Right renal cortex interstitium (tissue), 3 donors: Measurements from ENCODE around the gene GLYR1. TPM values are rescaled to one million over a fixed set of nuclear protein-coding genes. Genes with fewer than 3 reads are reported as not detected.

Source experiments
- DNase-seq, 3 donors: peaks; one replicate each; pipeline ENCODE4 v3.0.0-alpha.2; 2013; ENCODE audit warnings: low read depth in 3 of 3, low spot score in 2 of 3
- polyA plus RNA-seq, 3 donors: library from polyadenylated mRNA; unstranded; fragments of 120-200 nt; gene quantifications; one replicate each; pipeline ENCODE4 v1.2.1, GENCODE V29; 2013; ENCODE audit not compliant: insufficient read length in 3 of 3

The GLYR1 gene
- polyA plus RNA-seq, 3 donors: 130 to 138 (median 134) TPM

DNA sequence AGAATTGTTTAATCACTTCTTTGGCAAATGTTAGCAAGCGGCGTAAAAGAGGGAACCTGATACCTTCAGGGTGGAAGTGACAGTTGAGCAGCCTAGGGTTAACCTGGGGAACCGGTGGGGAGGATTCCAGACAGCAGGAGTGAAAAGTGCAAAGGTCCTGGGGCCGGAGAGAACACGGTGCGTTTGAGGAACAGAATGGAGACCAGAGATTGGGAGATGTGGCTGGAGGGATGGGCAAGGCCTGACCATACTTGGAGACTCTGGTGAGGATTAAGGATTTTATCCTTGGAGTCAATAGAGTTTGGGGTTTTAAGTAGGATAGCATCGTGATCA is 77.8 kb downstream of the GLYR1 start:
- no peak for DNase-seq

DNA sequence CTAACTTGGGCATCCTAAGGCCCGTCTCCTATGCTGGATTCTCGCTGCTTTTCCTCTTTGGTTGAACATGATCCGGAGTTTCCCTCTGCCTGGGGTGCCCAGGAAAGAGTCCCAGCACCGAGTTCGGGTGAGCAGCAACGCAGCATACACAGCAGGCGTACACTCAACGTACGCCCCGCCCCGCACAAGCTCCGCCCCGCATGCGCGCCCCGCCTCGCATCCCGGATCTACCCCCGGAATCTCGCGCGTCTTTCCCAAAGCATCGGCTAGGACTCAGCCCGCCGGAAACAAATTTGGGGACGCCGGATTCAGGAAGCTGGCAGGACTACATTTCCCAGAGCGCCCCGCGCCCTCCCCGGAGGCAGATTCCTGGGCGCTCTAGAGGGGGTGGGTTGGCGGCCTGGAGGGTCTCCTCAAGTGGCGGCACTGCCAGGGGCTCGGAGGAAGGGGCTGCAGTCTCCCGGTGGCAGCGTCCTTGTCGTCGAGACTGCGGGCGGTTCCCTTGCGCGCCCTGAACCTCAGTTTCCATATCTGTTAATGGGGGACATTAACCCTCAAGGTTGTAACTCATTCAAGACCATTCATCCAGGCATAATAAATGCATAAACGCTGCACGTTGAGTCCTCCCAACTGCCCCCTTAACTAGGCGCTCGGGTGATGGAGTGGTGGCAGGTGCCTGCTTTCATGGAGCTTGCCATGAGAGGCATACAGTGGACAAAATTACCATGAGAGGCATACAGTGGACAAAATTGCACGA is 78.4 kb downstream of the GLYR1 start:
- DNase-seq: peak; percentile 84 to 93 (median 85)

DNA sequence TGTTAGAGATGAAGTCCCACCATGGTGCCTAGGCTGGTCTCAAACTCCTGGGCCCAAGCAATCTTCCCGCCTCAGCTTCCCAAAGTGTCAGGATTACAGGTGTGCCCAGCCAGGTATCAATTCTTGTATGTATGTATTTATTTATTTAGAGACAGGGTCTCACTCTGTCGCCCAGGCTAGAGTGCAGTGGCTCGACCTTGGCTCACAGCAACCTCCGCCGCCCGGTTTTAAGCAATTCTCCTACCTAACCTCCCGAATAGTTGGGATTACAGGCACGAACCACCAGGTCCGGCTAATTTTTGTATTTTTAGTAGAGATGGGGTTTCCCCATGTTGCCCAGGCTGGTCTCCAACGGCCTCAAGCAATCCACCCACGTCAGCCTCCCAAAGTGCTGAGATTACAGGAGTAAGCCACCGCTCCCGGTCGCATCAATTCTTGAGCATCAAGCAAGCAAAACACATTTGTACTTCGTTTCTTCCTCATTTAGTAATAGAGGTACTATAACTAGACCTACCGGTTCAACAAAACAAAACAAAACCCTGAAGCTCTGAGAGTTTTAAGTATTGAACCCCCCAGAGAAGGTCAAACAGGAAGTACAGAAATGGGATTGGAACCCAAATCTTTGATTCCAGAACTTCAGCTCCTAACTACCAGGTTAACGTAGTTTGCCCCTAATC is 79.1 kb downstream of the GLYR1 start:
- no peak for DNase-seq

DNA sequence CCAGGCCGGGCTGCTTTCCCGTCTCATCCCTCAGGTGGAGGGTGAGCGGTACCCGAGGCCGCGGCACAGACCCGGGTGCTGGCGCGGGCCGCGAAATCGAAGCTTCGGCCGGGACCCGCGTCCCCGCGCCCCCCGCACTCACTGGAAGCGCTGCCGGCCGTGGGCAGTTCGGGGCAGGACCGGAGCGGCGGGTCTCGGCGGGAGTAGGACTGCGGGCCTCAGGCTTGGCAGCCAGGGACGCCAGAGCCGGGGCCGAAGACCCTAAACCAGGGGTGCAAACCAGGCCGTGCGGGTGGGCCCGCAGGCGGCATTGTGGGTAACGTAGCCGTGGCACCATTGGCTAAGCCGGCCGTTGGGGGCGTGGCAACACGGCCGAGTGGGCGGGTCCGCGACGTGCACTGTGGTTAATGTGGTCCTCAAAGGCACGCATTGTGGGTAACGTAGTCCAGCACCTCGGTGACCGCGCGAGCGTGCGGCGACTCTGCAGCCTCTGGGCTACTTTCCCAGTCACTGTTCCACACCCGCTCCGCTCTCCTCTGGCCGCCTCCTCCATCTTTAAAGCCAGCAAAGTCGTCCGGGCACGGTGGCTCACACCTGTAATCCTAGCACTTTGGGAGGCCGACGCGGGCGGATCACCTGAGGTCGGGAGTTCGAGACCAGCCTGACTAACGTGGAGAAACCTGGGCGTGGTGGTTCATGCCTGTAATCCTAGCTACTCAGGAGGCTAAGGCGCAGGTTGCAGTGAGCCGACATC is 80.0 kb downstream of the GLYR1 start, which contains the start of gene ZNF500:
TSS of gene ZNF500 (minus strand) at position 288 of the 754 bp plus-strand sequence. CDS start 1,184 bp downstream, outside the sequence.
- DNase-seq: peak; percentile 87 to 91 (median 90)

DNA sequence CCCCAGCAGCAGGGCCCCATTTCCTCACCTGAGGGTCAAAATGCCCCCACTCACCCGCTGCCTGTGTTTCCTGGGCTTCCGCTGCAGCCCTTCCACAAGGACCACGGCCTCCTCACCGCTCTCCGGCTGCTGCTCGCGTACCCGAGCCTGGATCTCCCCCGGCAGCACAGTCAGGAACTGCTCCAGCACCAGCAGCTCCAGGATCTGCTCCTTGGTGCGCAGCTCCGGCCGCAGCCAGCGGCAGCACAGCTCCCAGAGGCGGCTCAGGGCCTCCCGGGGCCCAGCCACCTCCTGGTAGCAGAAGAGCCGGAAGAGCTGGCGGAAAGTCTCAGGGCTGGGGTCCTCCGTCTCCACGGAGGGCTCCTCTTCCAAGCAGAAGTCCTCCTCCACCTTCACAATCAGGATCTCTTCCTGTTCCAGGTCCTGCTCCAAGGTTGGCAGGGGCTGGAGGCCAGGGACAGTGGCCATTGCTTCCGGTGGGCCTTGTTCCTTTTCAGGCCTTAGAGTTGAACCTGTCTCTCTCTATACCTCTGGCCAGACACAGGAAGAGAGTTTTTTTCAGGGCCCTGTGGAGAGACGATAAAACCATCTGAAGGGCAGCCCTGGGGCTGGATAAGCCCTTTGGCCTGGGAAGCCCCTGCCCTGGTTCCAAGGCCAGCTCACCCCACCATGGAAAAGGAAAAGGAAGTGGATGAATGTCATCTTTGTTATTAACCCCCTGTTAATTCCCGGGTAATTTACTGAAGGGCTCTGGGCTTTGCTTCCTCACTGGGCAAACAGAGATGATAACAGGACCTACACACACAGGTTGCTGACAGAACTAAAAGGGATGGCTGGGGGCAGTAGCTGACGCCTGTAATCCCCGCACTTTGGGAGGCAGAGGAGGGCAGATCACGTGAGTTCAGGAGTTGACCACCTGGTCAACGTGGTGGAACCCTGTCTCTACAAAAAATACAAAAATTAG is 81.3 kb downstream of the GLYR1 start:
- DNase-seq: no peak

DNA sequence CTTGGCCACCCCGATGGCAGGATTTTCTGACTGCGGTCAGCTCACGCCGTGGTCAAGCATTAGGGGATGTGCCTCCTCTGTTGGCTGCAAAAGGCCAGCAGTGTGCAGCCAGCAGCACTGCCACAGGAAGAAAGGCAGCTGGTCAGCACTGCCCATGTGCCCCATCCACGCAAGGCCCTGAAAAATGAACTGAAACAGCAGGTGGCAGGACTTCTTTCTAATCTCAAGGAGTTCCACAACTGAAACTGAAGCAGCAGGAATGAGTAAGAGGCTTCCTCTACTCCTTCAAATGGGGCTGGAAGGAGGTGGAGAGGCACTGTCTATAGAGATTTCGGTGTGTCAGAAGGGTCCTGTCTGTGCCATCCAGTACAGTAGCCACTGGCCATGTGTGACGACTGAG is 83.3 kb downstream of the GLYR1 start:
- DNase-seq: no peak

DNA sequence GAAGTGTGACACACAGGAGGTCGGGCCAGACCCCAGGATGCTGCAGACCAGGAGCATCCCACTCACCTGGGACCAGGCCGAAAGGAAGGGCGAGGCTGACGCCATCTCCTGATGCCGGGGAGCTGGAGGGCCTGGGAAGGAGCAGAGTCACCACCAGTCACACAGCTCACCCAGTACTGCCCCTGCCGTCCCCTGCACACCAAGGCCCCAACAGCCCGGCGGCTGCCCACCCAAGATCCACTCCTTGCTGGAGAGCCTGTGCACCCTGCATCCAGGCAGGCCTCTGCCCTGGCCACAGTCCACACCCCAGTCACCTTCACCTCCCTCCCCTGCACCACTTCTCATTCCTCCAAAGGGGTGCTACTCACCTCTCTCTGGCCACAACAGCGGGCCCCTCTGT is 84.9 kb downstream of the GLYR1 start:
- DNase-seq: no peak

DNA sequence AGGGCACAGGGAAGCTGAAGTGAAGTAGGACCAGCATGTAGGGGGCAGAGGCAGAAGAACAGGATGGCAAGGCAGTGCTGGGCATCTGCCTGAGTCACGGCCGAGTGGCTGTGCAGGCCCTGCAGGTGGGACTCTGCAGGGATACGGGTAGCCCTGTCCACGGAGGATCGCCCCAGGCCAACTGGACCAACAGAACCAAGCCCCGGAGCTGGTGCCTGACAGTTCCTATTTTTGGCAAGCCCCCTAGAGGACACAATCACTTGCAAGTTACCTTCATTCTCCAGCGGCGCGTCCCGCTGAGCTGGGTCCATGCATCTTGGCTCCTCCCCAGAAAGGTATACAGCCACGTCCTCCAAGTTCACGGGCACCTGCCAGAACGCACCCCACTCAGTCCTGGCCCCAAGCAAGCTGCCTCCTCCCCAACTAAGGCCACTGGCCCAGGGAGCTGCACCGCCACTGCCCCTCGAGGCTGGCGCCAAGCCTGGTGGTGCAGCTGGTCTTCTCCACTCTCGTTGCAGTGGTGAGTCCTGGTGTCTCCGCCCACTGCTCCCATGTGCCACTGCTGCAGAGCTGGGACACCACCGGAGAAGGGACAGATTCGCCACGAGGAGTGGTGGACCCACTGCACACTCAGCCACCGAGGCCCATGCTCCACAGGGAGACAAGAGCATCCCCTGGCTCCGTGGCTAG is 86.7 kb downstream of the GLYR1 start:
- no peak for DNase-seq

DNA sequence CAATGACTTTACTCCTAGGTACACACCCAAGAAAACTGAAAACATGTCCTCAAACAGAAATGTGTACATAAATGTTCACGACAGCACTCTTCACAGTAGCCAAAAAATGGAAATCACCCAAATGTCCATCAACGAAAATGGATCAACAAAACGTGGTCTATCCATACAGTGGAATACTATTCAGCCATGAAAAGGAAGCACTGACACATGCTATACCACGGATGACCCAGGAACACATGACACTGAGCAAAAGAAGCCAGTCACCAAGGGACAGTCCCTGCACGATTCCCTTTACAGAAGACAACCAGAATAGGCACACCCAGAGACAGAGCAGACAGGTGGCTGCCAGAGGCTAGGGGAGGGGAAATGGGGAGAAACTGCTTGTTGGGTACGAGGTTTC is 91.4 kb downstream of the GLYR1 start:
- DNase-seq: no peak

DNA sequence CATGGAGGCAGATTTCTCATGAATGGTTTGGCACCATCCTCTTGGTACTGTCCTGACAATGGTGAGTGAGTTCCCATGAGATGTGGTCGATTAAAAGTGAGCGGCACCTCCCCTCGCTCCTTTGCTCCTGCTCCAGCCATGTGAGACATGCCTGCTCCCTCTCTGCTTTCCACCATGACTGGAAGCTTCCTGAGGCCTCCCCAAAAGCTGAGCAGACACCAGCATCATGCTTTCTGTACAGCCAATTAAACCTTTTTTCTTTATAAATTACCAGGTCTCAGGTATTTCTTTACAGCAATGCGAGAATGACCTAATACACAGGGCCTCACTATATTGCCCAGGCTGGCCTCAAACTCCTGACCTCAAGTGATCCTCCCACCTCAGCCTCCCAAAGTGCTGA is 92.2 kb downstream of the GLYR1 start:
- DNase-seq: no peak

DNA sequence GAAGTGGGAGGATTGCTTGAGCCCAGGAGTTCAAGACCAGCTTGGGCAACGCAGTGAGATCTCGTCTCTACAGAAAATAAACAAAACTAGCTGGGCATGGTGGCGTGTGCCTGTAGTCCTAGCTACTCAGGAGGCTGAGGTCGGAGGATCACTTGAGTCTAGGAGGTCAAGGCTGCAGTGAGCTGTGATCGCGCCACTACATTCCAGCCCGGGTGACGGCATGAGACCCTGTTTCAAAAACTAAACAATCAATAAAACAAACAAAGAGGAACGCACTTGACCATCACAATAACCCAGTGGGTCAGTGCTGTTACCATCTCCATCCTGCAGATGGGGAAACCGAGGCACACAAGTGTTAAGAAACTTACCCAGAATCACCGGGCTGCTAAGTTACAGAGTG is 93.9 kb downstream of the GLYR1 start:
- no peak for DNase-seq

Other genes starting within 250 kb of the GLYR1 start
- gene UBALD1, start 232.4 kb downstream of the GLYR1 start, polyA plus RNA-seq: 10 to 100 TPM; 10.0 to 12.1 (median 10.2) TPM
- 10 to 100 TPM; 35.5 to 42.6 (median 35.8) TPM for gene MGRN1, start 222.5 kb downstream of the GLYR1 start, polyA plus RNA-seq
- 10 to 100 TPM; 33.1 to 42.0 (median 38.4) TPM for gene NUDT16L1, start 153.7 kb downstream of the GLYR1 start, polyA plus RNA-seq
- 10 to 100 TPM; 17.0 to 19.7 (median 18.9) TPM for gene ANKS3, start 113.0 kb downstream of the GLYR1 start, polyA plus RNA-seq
- gene DNAAF8, start 112.8 kb downstream of the GLYR1 start, polyA plus RNA-seq: 1 to 10 TPM; 1.2 to 2.3 (median 1.8) TPM
- gene ZNF500, start 80.1 kb downstream of the GLYR1 start, polyA plus RNA-seq: 10 to 100 TPM; 12.4 to 13.7 (median 13.4) TPM
- gene SEPTIN12, start 58.9 kb downstream of the GLYR1 start, polyA plus RNA-seq: under 1 TPM in 1 of 3 donors, not detected in 2; 0.19 TPM
- gene SMIM22, start 51.9 kb downstream of the GLYR1 start, polyA plus RNA-seq: 10 to 100 TPM in 1 of 3 donors, 1 to 10 TPM in 2; 4.3 to 11.0 (median 9.4) TPM
- 10 to 100 TPM; 29.0 to 32.3 (median 31.4) TPM for gene ROGDI, start 44.7 kb downstream of the GLYR1 start, polyA plus RNA-seq
- gene UBN1, start 193 bp upstream of the GLYR1 start, polyA plus RNA-seq: 10 to 100 TPM; 30.1 to 35.4 (median 33.0) TPM
- gene PPL, start 89.9 kb upstream of the GLYR1 start, polyA plus RNA-seq: 10 to 100 TPM; 27.0 to 31.7 (median 29.7) TPM
- gene SEC14L5, start 111.0 kb upstream of the GLYR1 start, polyA plus RNA-seq: under 1 TPM; 0.11 to 0.41 (median 0.18) TPM
- 1 to 10 TPM; 8.4 to 9.0 (median 8.6) TPM for gene NAGPA, start 186.6 kb upstream of the GLYR1 start, polyA plus RNA-seq
- gene C16orf89, start 218.7 kb upstream of the GLYR1 start, polyA plus RNA-seq: 1 to 10 TPM; 3.4 to 6.1 (median 4.9) TPM
- 10 to 100 TPM; 23.9 to 25.2 (median 24.9) TPM for gene ALG1, start 224.6 kb upstream of the GLYR1 start, polyA plus RNA-seq